CD4-positive, CD25-positive, alpha-beta regulatory T cell (primary cell): ENCODE data around the gene CPVL. TPM values are rescaled to one million over a fixed set of nuclear protein-coding genes. Genes with fewer than 3 reads are reported as not detected.

Source experiments
- ATAC-seq, 2 donors: fragments of 150-1000 bp; cut with Tn5 transposase; one replicate each; pipeline ENCODE4 v1.10.0; 2021; ENCODE audit warnings: low read depth in 2 of 2, moderate number of reproducible peaks in 2 of 2, moderate library complexity in 1 of 2
- DNase-seq, 3 donors: peaks; one replicate each; pipeline versions ENCODE4 v3.0.0 to v3.0.0-alpha.2; 2012 to 2022; ENCODE audit warnings: mixed read lengths in 1 of 3
- H3K27ac ChIP-seq: one replicate; pipeline ENCODE4 v1.7.0; 2013; ENCODE audit warnings: mild to moderate bottlenecking, low read length; ENCODE audit not compliant: insufficient read depth, poor library complexity, severe bottlenecking
- H3K27me3 ChIP-seq: one replicate; pipeline ENCODE4 v1.7.0; 2013; ENCODE audit warnings: low read length; ENCODE audit not compliant: control insufficient read depth, insufficient read depth
- H3K36me3 ChIP-seq: one replicate; pipeline ENCODE4 v1.7.0; 2013; ENCODE audit warnings: mild to moderate bottlenecking, low read length, moderate library complexity; ENCODE audit not compliant: control insufficient read depth, insufficient read depth
- H3K4me1 ChIP-seq: 2 replicates; pipeline ENCODE4 v1.7.0; 2013; ENCODE audit warnings: mild to moderate bottlenecking, low read length; ENCODE audit not compliant: insufficient read depth, control insufficient read depth, poor library complexity, severe bottlenecking
- H3K4me3 ChIP-seq: one replicate; pipeline ENCODE4 v1.7.0; 2013; ENCODE audit warnings: low read depth, mild to moderate bottlenecking, low read length, moderate library complexity
- H3K9me3 ChIP-seq, 2 experiments: 1 replicate in 1 of 2; 2 replicates in 1 of 2; pipeline ENCODE4 v1.7.0; 2013; ENCODE audit warnings: low read length in 2 of 2, mild to moderate bottlenecking in 1 of 2, moderate library complexity in 1 of 2; ENCODE audit not compliant: control insufficient read depth in 2 of 2
- H3K27ac Mint-ChIP-seq, 3 donors: one replicate each; pipeline ENCODE4 v1.8.0; 2020 to 2022; ENCODE audit warnings: mild to moderate bottlenecking in 3 of 3, mixed read lengths in 3 of 3, moderate library complexity in 2 of 3
- H3K27me3 Mint-ChIP-seq: one replicate; pipeline ENCODE4 v1.8.0; 2022; ENCODE audit warnings: mild to moderate bottlenecking, mixed read lengths
- H3K36me3 Mint-ChIP-seq: one replicate; pipeline ENCODE4 v1.8.0; 2020; ENCODE audit warnings: mixed read lengths
- H3K4me1 Mint-ChIP-seq, 4 donors: one replicate each; pipeline ENCODE4 v1.8.0; 2020 to 2022; ENCODE audit warnings: mixed read lengths in 4 of 4, mild to moderate bottlenecking in 1 of 4
- H3K4me3 Mint-ChIP-seq, 4 donors: one replicate each; pipeline ENCODE4 v1.8.0; 2020 to 2022; ENCODE audit warnings: mild to moderate bottlenecking in 4 of 4, mixed read lengths in 4 of 4, moderate library complexity in 3 of 4
- H3K9me3 Mint-ChIP-seq, 7 donors: one replicate each; pipeline ENCODE4 v1.8.0; 2020 to 2022; ENCODE audit warnings: mixed read lengths in 7 of 7, mild to moderate bottlenecking in 3 of 7, moderate library complexity in 2 of 7
- polyA plus RNA-seq, 4 donors: library from polyadenylated mRNA; unstranded; fragments of 300-500 nt; fragmentation: Illumina TruSeq; gene quantifications; one replicate each; pipeline ENCODE4 v1.2.3, GENCODE V29; 2021
- total RNA-seq: library from RNA; stranded (reverse); gene quantifications from one replicate; pipeline ENCODE4 v1.2.3, GENCODE V29; 2022

Gene CPVL
- total and polyA plus RNA-seq, 5 donors from 2014 or later: 0.15 to 1.3 (median 0.77) TPM; not detected in 1

DNA sequence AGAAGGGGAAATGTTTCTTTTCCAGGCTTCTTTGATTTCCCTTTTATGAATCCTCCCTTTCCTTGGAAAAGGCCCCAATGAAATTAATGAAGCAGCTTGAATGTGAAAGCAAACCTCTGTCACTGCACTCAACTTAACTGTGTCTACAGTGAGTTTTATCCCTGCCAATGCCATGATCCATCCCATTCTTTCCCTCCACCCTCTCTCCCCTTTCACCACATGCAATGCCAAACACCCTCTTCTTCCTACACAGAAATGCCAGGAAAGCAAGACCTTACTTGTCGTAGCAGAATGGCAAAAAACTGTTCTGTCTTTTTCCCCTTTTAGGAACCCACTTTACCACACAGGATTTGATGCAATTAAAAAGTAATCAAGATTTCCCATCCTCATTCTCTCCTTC, 140.9 kb downstream of the CPVL start:
- Mint-ChIP-seq H3K36me3 (no peaks in the 10 kb centered on the region), H3K27me3 (peaks cover 4% of the 10 kb centered on the region), H3K4me3 (no peak overlapping the region), H3K9me3 (peaks cover 0 to 2% (median 0%) of the 10 kb centered on the region in 7 donors), H3K4me1 (no peaks in the 10 kb centered on the region), H3K27ac (no peak overlapping the region)
- DNase-seq (no peak), ATAC-seq (no peak)
- no peak overlapping the region for H3K27ac ChIP-seq
- no peaks in the 10 kb centered on the region for H3K27me3 ChIP-seq
- H3K4me1 ChIP-seq: no peaks in the 10 kb centered on the region
- no peaks in the 10 kb centered on the region for H3K36me3 ChIP-seq
- no peak overlapping the region for H3K4me3 ChIP-seq
- no peaks in the 10 kb centered on the region for H3K9me3 ChIP-seq

GRCh38 chr7:29003703-29004102, 142.6 kb downstream of the CPVL start:
- no peak for ATAC-seq
- H3K27me3 Mint-ChIP-seq: peaks cover 4% of the 10 kb centered on the region

GRCh38 chr7:29000717-29001076, 145.6 kb downstream of the CPVL start:
- Histone ChIP-seq H3K36me3 (no peaks in the 10 kb centered on the region), H3K4me3 (no peak overlapping the region), H3K9me3 (no peaks in the 10 kb centered on the region), H3K27ac (no peak overlapping the region), H3K4me1 (no peaks in the 10 kb centered on the region), H3K27me3 (no peaks in the 10 kb centered on the region)
- Mint-ChIP-seq H3K36me3 (no peaks in the 10 kb centered on the region), H3K4me3 (no peak overlapping the region), H3K4me1 (no peaks in the 10 kb centered on the region), H3K27me3 (peaks cover 4% of the 10 kb centered on the region), H3K9me3 (peaks cover 0 to 3% (median 0%) of the 10 kb centered on the region in 7 donors), H3K27ac (no peak overlapping the region)
- ATAC-seq (no peak), DNase-seq (no peak)

More at GRCh38 chr7:29003703-29004102, 142.6 kb downstream of the CPVL start:
- H3K4me1 ChIP-seq: no peaks in the 10 kb centered on the region
- Mint-ChIP-seq H3K9me3 (peaks cover 0 to 3% (median 1%) of the 10 kb centered on the region in 7 donors), H3K27ac (no peak overlapping the region), H3K36me3 (no peaks in the 10 kb centered on the region), H3K4me3 (no peak overlapping the region), H3K4me1 (no peaks in the 10 kb centered on the region)
- no peak overlapping the region for H3K4me3 ChIP-seq
- H3K27me3 ChIP-seq: no peaks in the 10 kb centered on the region
- H3K9me3 ChIP-seq: no peaks in the 10 kb centered on the region
- no peak for DNase-seq
- no peak overlapping the region for H3K27ac ChIP-seq
- no peaks in the 10 kb centered on the region for H3K36me3 ChIP-seq

DNA sequence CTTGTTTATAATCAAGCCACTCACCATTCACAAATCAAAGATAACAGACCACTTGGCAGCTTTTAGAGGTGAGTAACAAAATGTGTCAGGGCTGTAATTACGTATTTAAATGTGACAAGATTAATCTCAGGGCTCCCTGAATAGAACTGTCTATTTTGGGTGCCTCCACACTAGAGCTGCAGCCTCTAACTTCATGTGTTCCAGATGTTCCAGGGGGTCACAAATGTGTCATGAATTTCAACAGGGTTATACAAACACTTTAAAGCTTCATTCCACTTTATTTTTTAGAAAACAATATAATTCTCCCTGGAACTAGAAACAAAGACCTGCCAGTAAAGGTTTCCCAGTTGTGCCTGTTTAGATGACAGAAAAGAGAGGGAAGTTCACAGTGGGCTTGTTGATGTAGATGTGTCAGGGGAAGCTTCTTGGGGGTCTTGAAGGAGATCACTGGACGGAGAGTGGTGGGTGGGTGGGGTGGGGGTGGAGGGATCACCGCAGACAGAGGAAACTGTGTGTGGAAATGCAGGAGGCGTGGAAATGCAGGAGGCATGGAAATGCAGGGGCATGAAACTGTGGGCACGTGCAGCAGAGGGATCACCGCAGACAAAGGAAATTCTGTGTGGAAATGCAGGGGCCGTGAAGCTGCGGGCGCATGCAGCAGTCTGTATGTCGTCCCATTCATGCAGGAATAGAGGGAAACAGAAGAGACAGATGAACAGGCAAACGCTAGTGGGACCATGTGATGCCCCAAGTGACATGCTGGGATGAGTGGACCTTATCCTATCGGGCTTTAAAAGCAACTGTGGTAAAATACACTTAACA, 146.2 kb downstream of the CPVL start:
- no peaks in the 10 kb centered on the region for H3K27me3 Mint-ChIP-seq
- H3K4me3 Mint-ChIP-seq: no peak overlapping the region
- no peaks in the 10 kb centered on the region for H3K36me3 Mint-ChIP-seq
- Histone ChIP-seq H3K36me3 (no peaks in the 10 kb centered on the region), H3K4me1 (no peaks in the 10 kb centered on the region), H3K27me3 (no peaks in the 10 kb centered on the region), H3K9me3 (no peaks in the 10 kb centered on the region), H3K4me3 (no peak overlapping the region), H3K27ac (no peak overlapping the region)
- ATAC-seq: no peak
- H3K4me1 Mint-ChIP-seq: no peaks in the 10 kb centered on the region
- H3K9me3 Mint-ChIP-seq: peaks cover 0 to 3% (median 0%) of the 10 kb centered on the region in 7 donors
- no peak for DNase-seq
- H3K27ac Mint-ChIP-seq: no peak overlapping the region

- H3K27me3 ChIP-seq: no peaks in the 10 kb centered on the region
- peaks cover 0 to 3% (median 0%) of the 10 kb centered on the region in 7 donors for H3K9me3 Mint-ChIP-seq
- no peaks in the 10 kb centered on the region for H3K9me3 ChIP-seq
- H3K27ac ChIP-seq: no peak overlapping the region
- DNase-seq (no peak), ATAC-seq (no peak)
- no peak overlapping the region for H3K4me3 ChIP-seq
- no peaks in the 10 kb centered on the region for H3K4me1 ChIP-seq
- no peak overlapping the region for H3K27ac Mint-ChIP-seq
- no peaks in the 10 kb centered on the region for H3K4me1 Mint-ChIP-seq
- no peaks in the 10 kb centered on the region for H3K36me3 Mint-ChIP-seq
- no peaks in the 10 kb centered on the region for H3K27me3 Mint-ChIP-seq
- no peaks in the 10 kb centered on the region for H3K36me3 ChIP-seq
- no peak overlapping the region for H3K4me3 Mint-ChIP-seq
These were observed 146.9 kb downstream of the CPVL start for GRCh38 chr7:28999427-28999826.

DNA sequence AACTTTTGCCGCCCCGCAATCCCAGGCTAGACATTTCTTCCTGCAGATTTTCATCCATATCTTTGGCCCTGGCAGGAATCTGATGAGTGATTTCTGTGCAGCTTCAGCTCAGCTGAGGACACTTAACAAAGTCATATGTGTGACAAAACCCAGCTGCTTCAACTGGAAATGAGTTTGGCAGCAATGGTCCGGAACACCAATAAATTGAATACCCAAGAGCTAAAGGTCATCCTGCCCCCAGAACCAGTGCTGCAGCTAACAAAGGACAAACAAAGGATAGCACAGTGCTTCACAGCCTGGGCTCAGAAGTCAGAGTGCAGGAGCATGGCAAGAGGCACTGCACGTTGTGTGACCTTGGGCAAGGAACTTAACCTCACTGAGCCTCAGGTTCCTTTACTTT, 148.2 kb downstream of the CPVL start:
- Mint-ChIP-seq H3K36me3 (no peaks in the 10 kb centered on the region), H3K4me3 (no peak overlapping the region), H3K9me3 (peaks cover 0 to 3% (median 0%) of the 10 kb centered on the region in 7 donors), H3K4me1 (no peaks in the 10 kb centered on the region), H3K27ac (no peak overlapping the region), H3K27me3 (no peaks in the 10 kb centered on the region)
- Histone ChIP-seq H3K27ac (no peak overlapping the region), H3K36me3 (no peaks in the 10 kb centered on the region), H3K27me3 (no peaks in the 10 kb centered on the region), H3K4me1 (no peaks in the 10 kb centered on the region), H3K9me3 (no peaks in the 10 kb centered on the region), H3K4me3 (no peak overlapping the region)
- no peak for ATAC-seq
- DNase-seq: no peak

GRCh38 chr7:28996836-28997235, 149.5 kb downstream of the CPVL start:
- DNase-seq (no peak), ATAC-seq (no peak)
- Mint-ChIP-seq H3K36me3 (no peaks in the 10 kb centered on the region), H3K4me3 (peak overlapping the region in 1 of 4 donors; percentile 12), H3K9me3 (peaks cover 0 to 3% (median 0%) of the 10 kb centered on the region in 7 donors), H3K4me1 (no peaks in the 10 kb centered on the region), H3K27ac (no peak overlapping the region), H3K27me3 (no peaks in the 10 kb centered on the region)
- Histone ChIP-seq H3K9me3 (no peaks in the 10 kb centered on the region), H3K4me3 (no peak overlapping the region), H3K36me3 (no peaks in the 10 kb centered on the region), H3K4me1 (no peaks in the 10 kb centered on the region), H3K27ac (no peak overlapping the region), H3K27me3 (no peaks in the 10 kb centered on the region)

DNA sequence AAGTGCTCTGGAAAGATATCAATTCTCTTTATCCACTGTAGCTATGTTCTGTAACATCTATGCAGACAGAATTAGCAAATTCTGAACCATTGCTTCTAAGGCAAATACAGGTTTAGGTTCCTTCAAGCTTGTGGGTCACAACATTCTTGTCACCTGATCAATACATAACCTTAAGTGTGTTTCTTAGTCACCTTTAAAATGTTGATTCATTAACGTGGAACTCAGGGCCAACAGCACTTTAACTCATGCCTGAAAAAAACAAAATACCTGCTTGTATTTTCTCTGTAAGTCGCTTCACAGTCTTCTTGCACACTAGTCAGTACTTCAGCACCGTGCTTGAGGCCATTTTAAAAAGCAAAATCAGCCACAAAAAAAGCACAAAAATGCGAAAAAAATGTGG, 153.0 kb downstream of the CPVL start:
- H3K4me1 Mint-ChIP-seq: no peaks in the 10 kb centered on the region
- H3K27me3 Mint-ChIP-seq: no peaks in the 10 kb centered on the region
- H3K27me3 ChIP-seq: no peaks in the 10 kb centered on the region
- no peak overlapping the region for H3K27ac ChIP-seq
- H3K36me3 Mint-ChIP-seq: no peaks in the 10 kb centered on the region
- no peaks in the 10 kb centered on the region for H3K36me3 ChIP-seq
- ATAC-seq: no peak
- no peaks in the 10 kb centered on the region for H3K9me3 ChIP-seq
- no peak overlapping the region for H3K27ac Mint-ChIP-seq
- no peak overlapping the region for H3K4me3 ChIP-seq
- no peak for DNase-seq
- peaks cover 0 to 1% (median 0%) of the 10 kb centered on the region in 7 donors for H3K9me3 Mint-ChIP-seq
- no peaks in the 10 kb centered on the region for H3K4me1 ChIP-seq
- H3K4me3 Mint-ChIP-seq: no peak overlapping the region
